IMR-90 (cell line): ENCODE data around the gene DYNC2H1. TPM values are rescaled to one million over a fixed set of nuclear protein-coding genes. Genes with fewer than 3 reads are reported as not detected.

Source experiments
- ATAC-seq: fragments of 200-7000 bp; cut with Tn5 transposase; 2 replicates; pipeline ENCODE4 v1.9.1; 2020; ENCODE audit warnings: low read depth, mild to moderate bottlenecking, moderate library complexity
- BruUV-seq: library from RNA; stranded (reverse); fragments of 400-500 nt; replicated peaks from 2 replicates; lab custom pipeline; 2021; lab: Mats Ljungman, UMichigan
- CTCF ChIA-PET: fragments of 300-600 bp; formaldehyde crosslinking; extraction: SDS; loops from one replicate; lab custom pipeline; 2021; ENCODE audit warnings: antibody characterized with exemption; lab: Yijun Ruan, JAX
- POLR2A ChIA-PET: fragments of 300-600 bp; sonication (Branson Sonifier 250); formaldehyde crosslinking; loops from one replicate; lab custom pipeline; 2022; ENCODE audit warnings: antibody characterized with exemption; ENCODE audit not compliant: unreplicated experiment; lab: Charles Lee
- DNase-seq: peaks from one replicate; pipeline ENCODE4 v3.0.0; 2013
- H2AFZ ChIP-seq: replicated peaks from 2 replicates; pipeline ENCODE3; 2013; ENCODE audit warnings: low read length, mild to moderate bottlenecking; ENCODE audit not compliant: poor library complexity
- H2AK5ac ChIP-seq: 2 replicates; pipeline ENCODE4 v1.6.1; 2013; ENCODE audit warnings: low read depth, low read length, inconsistent platforms
- H2AK9ac ChIP-seq: replicated peaks from 2 replicates; pipeline ENCODE3; 2013; ENCODE audit warnings: mild to moderate bottlenecking, low read depth, low read length, moderate library complexity; ENCODE audit not compliant: poor library complexity
- H2BK120ac ChIP-seq: 2 replicates; pipeline ENCODE4 v1.6.1; 2013; ENCODE audit warnings: low read depth, low read length, inconsistent platforms
- H2BK15ac ChIP-seq: 3 replicates; pipeline ENCODE4 v1.6.1; 2013; ENCODE audit warnings: low read depth, low read length, inconsistent platforms
- H2BK20ac ChIP-seq: 2 replicates; pipeline ENCODE4 v1.6.1; 2013; ENCODE audit warnings: low read depth, mild to moderate bottlenecking, inconsistent platforms, low read length, moderate library complexity
- H2BK5ac ChIP-seq: 2 replicates; pipeline ENCODE4 v1.6.1; 2013; ENCODE audit warnings: mild to moderate bottlenecking, low read depth, low read length, inconsistent platforms; ENCODE audit not compliant: poor library complexity, severe bottlenecking
- H3K14ac ChIP-seq: replicated peaks from 2 replicates; pipeline ENCODE4 v1.6.1; 2013; ENCODE audit warnings: low read depth, low read length, inconsistent platforms
- H3K18ac ChIP-seq: 2 replicates; pipeline ENCODE4 v1.6.1; 2013; ENCODE audit warnings: low read depth, low read length, control low read depth
- H3K23ac ChIP-seq: 2 replicates; pipeline ENCODE4 v1.6.1; 2013; ENCODE audit warnings: low read depth, low read length, inconsistent platforms
- H3K27ac ChIP-seq: 2 replicates; pipeline ENCODE4 v1.5.1; 2013; ENCODE audit warnings: mild to moderate bottlenecking, control low read depth, low read length; ENCODE audit not compliant: insufficient read depth
- H3K27me3 ChIP-seq: 2 replicates; pipeline ENCODE4 v1.6.1; 2013; ENCODE audit warnings: low read length; ENCODE audit not compliant: control insufficient read depth, insufficient read depth
- H3K36me3 ChIP-seq: 2 replicates; pipeline ENCODE4 v1.6.1; 2013; ENCODE audit warnings: low read length, mixed read lengths; ENCODE audit not compliant: control insufficient read depth, insufficient read depth
- H3K4ac ChIP-seq: 2 replicates; pipeline ENCODE4 v1.6.1; 2013; ENCODE audit warnings: low read depth, low read length, inconsistent platforms
- H3K4me1 ChIP-seq: 2 replicates; pipeline ENCODE4 v1.6.1; 2013; ENCODE audit warnings: low read length, mixed read lengths; ENCODE audit not compliant: control insufficient read depth, insufficient read depth
- H3K4me2 ChIP-seq: 2 replicates; pipeline ENCODE4 v1.6.1; 2013; ENCODE audit warnings: low read depth, mild to moderate bottlenecking, control low read depth, low read length, moderate library complexity
- H3K4me3 ChIP-seq: 2 replicates; pipeline ENCODE4 v1.5.1; 2013; ENCODE audit warnings: low read depth, mild to moderate bottlenecking, control low read depth, low read length, moderate library complexity; ENCODE audit not compliant: insufficient read depth
- H3K56ac ChIP-seq: 2 replicates; pipeline ENCODE4 v1.6.1; 2013; ENCODE audit warnings: low read length, inconsistent platforms; ENCODE audit not compliant: insufficient read depth; ENCODE audit errors: extremely low read depth
- H3K79me1 ChIP-seq, 2 experiments: 2 replicates each; pipeline ENCODE4 v1.6.1; 2013; ENCODE audit warnings: low read length in 2 of 2, inconsistent platforms in 1 of 2, low read depth in 1 of 2
- H3K9ac ChIP-seq: 2 replicates; pipeline ENCODE4 v1.6.1; 2013; ENCODE audit warnings: low read depth, low read length, control low read depth
- H3K9me1 ChIP-seq: 2 replicates; pipeline ENCODE4 v1.6.1; 2013; ENCODE audit warnings: low read length, inconsistent platforms; ENCODE audit not compliant: insufficient read depth
- H3K9me3 ChIP-seq: 2 replicates; pipeline ENCODE4 v1.6.1; 2013; ENCODE audit warnings: low read length; ENCODE audit not compliant: control insufficient read depth, insufficient read depth
- H4K20me1 ChIP-seq: 2 replicates; pipeline ENCODE4 v1.6.1; 2013; ENCODE audit warnings: low read length, inconsistent platforms; ENCODE audit not compliant: insufficient read depth
- H4K5ac ChIP-seq: 2 replicates; pipeline ENCODE4 v1.6.1; 2013; ENCODE audit warnings: mild to moderate bottlenecking, low read depth, low read length, control low read depth
- H4K8ac ChIP-seq, 2 experiments: 2 replicates each; pipeline ENCODE4 v1.6.1; 2013; ENCODE audit warnings: low read depth in 2 of 2, low read length in 2 of 2, control low read depth in 1 of 2, inconsistent platforms in 1 of 2
- H4K91ac ChIP-seq: 2 replicates; pipeline ENCODE4 v1.6.1; 2013; ENCODE audit warnings: low read depth, low read length, inconsistent platforms; ENCODE audit not compliant: insufficient read depth
- BHLHE40 ChIP-seq: fragments of 150-350 bp; IDR thresholded peaks from 2 replicates; pipeline ENCODE4 v1.6.1; 2016; ENCODE audit warnings: mild to moderate bottlenecking, low read depth, low read length
- CEBPB ChIP-seq: IDR thresholded peaks from 2 replicates; pipeline ENCODE4 v1.6.1; 2012; ENCODE audit warnings: low read depth, low read length, improper control_type of control experiment
- CTCF ChIP-seq: conservative IDR thresholded peaks from 2 replicates; pipeline ENCODE4 v1.5.1; 2012; ENCODE audit warnings: mild to moderate bottlenecking, low read depth, low read length, improper control_type of control experiment
- FOS ChIP-seq: fragments of 150-350 bp; IDR thresholded peaks from 2 replicates; pipeline ENCODE4 v1.6.1; 2016; ENCODE audit warnings: low read depth, low read length
- MAFK ChIP-seq: IDR thresholded peaks from 2 replicates; pipeline ENCODE4 v1.6.1; 2012; ENCODE audit warnings: low read depth, low read length, improper control_type of control experiment
- RFX5 ChIP-seq: IDR thresholded peaks from 2 replicates; pipeline ENCODE4 v1.8.0; 2012; ENCODE audit warnings: low read depth, mild to moderate bottlenecking, low read length, moderate library complexity
- SMC3 ChIP-seq: fragments of 150-350 bp; IDR thresholded peaks from 2 replicates; pipeline ENCODE4 v1.6.1; 2016; ENCODE audit warnings: low read depth, mild to moderate bottlenecking, antibody characterized with exemption, low read length, moderate library complexity
- WGBS, 2 experiments: methylation state at CpG; one replicate each; pipeline versions ENCODE4 v1.1.5 to v1.1.7; 2013; ENCODE audit warnings: missing lambda C conversion rate in 2 of 2; ENCODE audit not compliant: insufficient read length in 1 of 2; ENCODE audit errors: extremely low coverage in 2 of 2; 5-methylcytosine and 5-hydroxymethylcytosine counted together
- dilution Hi-C: fragments of 300-500 bp; cut with HindIII; formaldehyde crosslinking; loops from one replicate; pipeline ENCODE4 v1.14.3; 2018; ENCODE audit warnings: low sequenced_read_pairs; ENCODE audit not compliant: unreplicated experiment
- in situ Hi-C: fragments of 300-500 bp; cut with MboI; formaldehyde crosslinking; loops from 3 replicates; pipeline ENCODE4 v1.14.3; 2019; ENCODE audit warnings: low sequenced_read_pairs, inconsistent platforms, mixed read lengths
- intact Hi-C: fragments of 100-400 bp; cut with micrococcal nuclease; formaldehyde crosslinking; loops from 2 replicates; pipeline ENCODE4 v1.10.0; 2022
- polyA plus RNA-seq, 3 experiments: library from polyadenylated mRNA; depleted of rRNA; stranded (reverse); fragments of >200 nt; gene quantifications; 2 replicates each; pipeline ENCODE4 v1.2.3, GENCODE V29; 2012; ENCODE audit warnings: low replicate concordance in 1 of 3
- total RNA-seq: library from RNA; depleted of rRNA; stranded (reverse); fragments of >200 nt; gene quantifications from 2 replicates; pipeline ENCODE4 v1.2.3, GENCODE V29; 2012

DYNC2H1 gene
- total and polyA plus RNA-seq, 2 of the 4 experiments (the other 2 are of a cell fraction): 5.7 to 21.0 TPM

GRCh38 chr11:103112364-103112763 is 3.1 kb downstream of the DYNC2H1 start:
- Histone ChIP-seq H3K56ac (no peak overlapping the region), H4K8ac (no peak overlapping the region), H3K27me3 (no peaks in the 10 kb centered on the region), H3K14ac (no peak overlapping the region), H2AFZ (no peak overlapping the region), H3K27ac (no peak overlapping the region), H3K4me2 (no peak overlapping the region), H3K79me1 (peaks cover 5 to 10% of the 10 kb centered on the region in 2 experiments; a peak in 2 of 4 replicates), H3K4me3 (no peak overlapping the region), H2BK15ac (no peak overlapping the region), H2BK5ac (no peak overlapping the region), H3K18ac (no peak overlapping the region), H2BK20ac (no peak overlapping the region), H2AK9ac (no peak overlapping the region), H3K23ac (no peak overlapping the region; the same call in 1 of the 2 replicates), H3K4me1 (no peaks in the 10 kb centered on the region), H4K5ac (no peak overlapping the region), H3K4ac (no peak overlapping the region), H3K9ac (no peak overlapping the region), H3K36me3 (0 out of 2 replicates have a peak, but pooled peaks cover 2% of the 10 kb centered on the region), H3K9me1 (no peaks in the 10 kb centered on the region), H3K9me3 (no peaks in the 10 kb centered on the region), H4K91ac (no peak overlapping the region), H4K20me1 (no peaks in the 10 kb centered on the region), H2AK5ac (no peak overlapping the region), H2BK120ac (no peak overlapping the region)
- TF ChIP-seq MAFK (no peak), FOS (no peak), SMC3 (no peak), CTCF (no peak), RFX5 (no peak), BHLHE40 (no peak), CEBPB (no peak)
- in situ Hi-C loops: no loop called here
- ChIA-PET CTCF (no interaction called here), POLR2A (interaction anchor here (0.6 kb wide), 1 partner anchor 20 kb away, joined by 3 read pairs; the partner anchor contains the start of gene DCUN1D5)
- ATAC-seq (no peak), DNase-seq (no peak)
- intact Hi-C loops: no loop called here
- BruUV-seq: no TSS peak
- no CpG with 5 or more reads among the region's 1 CpG for WGBS, 2 experiments
- dilution Hi-C loops: no loop called here
